Activated CD8-positive, alpha-beta memory T cell treated with anti-CD3 and anti-CD28 coated beads, Interleukin-2, amount 50 U/mL, for 1 hour (primary cell): ENCODE measurements around the gene GPRIN2.
"Not testable (repeated sequence)": the region's sequence is repeated elsewhere in the genome, so short reads cannot be mapped to it uniquely, and the experiment has no call there.

ENCODE experiments used
- DNase-seq: peaks from one replicate; pipeline ENCODE4 v3.0.0-alpha.2; 2020; ENCODE audit errors: extremely low read depth

The GPRIN2 gene

GRCh38 chr10:46520941-46521340 is 35.5 kb downstream of the GPRIN2 start:
- DNase-seq, result no peak

DNA sequence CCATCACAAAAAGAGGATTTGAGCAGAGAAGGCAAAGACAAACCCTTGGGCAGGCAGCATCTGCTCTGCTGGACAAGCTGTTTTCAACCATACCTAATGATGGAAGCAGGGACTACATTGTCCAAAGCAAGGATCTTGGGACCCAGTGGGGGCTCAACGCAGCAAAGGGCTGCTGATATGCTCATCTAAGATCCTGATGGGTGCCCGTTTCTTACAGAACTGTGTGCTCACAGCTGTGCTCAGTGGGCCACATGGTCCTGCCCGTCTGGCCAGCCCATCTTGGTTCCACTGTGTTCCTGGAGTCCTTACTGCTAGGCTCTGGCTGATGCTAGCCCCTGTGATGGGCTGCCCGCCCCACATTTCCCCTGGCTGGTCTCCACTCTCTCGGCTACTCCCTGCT is 36.1 kb downstream of the GPRIN2 start:
- no peak for DNase-seq

DNA sequence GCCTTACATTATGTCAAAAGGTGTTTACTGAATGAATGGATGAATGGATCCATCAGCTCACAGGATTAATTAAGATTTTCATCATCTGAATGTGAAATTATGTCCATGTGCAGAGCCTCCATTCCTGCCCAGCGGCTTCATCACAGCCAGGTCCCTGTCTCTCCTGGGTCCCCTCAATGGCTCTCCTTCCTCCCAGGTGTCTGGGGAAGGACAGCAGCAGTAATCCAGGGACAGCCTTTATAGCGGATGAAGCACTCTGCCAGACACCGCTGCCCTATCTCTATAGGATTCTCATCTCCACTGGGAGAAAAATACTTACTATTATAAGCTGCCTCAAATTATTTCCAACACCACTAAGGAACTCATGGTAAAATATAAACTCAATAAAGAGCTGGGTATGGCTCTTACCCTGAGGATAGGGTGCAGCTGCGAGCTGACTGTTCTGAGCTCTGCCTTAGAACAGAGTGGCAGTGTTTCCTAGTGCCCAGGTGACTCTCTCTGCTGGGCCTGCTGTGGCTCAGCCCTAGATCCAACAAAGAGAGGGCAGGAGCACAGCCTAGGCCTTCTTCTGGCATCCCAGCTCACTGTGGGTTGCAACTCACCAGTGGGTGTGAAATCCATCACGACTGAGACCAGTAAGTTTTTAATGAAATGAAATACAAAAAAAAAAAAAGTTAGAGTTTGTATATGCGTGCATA is 38.3 kb downstream of the GPRIN2 start:
- no peak for DNase-seq

DNA sequence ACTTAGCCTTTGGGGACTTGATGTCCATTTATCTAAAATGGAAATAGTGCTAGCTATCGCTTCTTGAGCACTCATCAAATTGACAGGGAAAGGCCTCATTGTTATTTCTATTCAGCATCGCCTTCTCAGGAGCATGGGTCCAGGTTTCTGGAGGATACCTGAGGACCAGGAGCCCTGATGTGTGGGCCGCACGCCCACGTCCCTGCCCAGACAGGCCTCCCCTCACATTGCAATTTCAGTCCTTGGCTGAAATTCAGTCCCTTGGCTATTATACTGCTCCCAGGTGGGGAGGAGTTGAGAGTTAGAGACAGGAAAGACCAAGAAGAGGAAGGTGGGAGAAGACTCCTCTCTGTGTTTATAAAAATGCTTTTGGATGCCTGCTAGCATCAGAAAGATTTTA is 38.9 kb downstream of the GPRIN2 start:
- DNase-seq, result no peak

DNA sequence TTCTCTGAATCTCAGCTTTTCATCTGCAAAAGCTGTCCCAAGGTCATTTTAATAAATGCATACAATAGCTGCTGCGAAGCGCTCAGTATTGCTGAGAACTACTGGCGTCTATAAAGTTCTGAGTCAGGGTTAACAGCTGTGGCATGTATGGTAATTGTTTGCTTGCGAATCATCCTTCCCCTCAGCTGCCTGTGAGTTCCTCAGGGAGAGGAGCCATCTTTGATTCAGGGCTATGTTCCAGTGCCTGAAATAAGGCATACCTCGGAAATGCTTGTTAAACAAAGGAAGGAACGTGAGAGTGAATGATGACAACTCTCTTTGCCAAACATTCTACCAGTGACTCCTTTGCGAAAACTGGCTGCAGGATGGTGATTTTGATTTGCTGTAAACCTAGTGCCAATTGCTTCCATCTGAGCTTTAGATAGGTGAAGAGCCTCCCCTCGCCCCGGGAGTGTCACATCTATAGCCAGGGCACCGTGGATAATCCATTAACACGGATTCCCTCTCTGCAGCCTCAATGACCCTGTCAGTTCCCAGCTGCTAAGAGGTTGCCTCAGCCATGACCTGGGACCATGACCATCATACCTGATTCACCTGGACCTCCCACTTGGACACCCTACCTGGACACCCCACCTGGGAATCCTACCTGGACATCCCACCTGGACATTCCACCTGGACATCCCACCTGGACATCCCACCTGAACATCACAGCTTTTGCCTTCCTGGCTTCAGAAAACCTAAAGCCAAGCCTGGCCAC is 39.6 kb downstream of the GPRIN2 start:
- no peak for DNase-seq

DNA sequence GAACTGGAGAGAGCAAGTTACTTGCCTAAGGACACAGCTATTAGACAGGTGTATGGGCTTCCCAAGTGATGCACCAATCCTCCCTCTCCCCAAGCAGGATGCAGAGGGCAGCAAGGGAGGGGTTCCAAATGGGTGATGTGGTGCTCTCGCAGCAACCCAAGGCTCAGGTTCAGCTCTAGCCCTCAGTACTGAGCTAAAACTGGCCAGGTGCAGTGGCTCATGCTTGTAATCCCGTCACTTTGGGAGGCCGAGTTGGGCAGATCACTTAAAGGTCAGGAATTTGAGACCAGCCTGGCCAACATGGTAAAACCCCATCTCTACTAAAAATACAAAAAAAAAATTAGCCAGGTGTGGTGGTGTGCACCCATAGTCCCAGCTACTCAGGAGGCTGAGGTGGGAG is 40.7 kb downstream of the GPRIN2 start:
- DNase-seq, result no peak

- DNase-seq, result no peak
Observed at GRCh38 chr10:46515366-46515765, 41.1 kb downstream of the GPRIN2 start.

DNA sequence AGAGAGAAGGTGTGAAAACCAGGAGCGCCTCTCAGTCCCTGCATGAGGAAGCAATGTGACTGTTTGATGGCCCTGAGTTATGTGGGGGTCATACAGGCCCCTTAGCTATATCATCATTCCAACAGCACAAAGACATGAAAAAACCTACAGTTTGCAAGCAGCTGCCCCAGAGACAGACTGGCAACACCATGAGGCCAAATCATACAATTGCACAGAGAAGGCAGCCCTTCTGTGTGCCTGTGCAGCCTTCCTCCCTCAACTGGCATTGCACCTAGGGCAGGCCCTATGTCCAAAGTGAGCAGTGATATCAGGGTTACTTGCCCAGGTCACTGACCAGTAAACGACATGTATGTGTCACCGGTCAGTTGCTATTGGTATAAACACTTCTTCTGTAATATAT is 41.6 kb downstream of the GPRIN2 start:
- no peak for DNase-seq

- no peak for DNase-seq
Observed at GRCh38 chr10:46514431-46514861, 42.0 kb downstream of the GPRIN2 start.

GRCh38 chr10:46513333-46513732 is 43.1 kb downstream of the GPRIN2 start:
- not testable (repeated sequence) for DNase-seq

GRCh38 chr10:46512725-46513124 is 43.7 kb downstream of the GPRIN2 start:
- not testable (repeated sequence) for DNase-seq

GRCh38 chr10:46512002-46512401 is 44.5 kb downstream of the GPRIN2 start:
- DNase-seq, result not testable (repeated sequence)
